ENCODE results near the gene LDB3.

Gene LDB3

DNA sequence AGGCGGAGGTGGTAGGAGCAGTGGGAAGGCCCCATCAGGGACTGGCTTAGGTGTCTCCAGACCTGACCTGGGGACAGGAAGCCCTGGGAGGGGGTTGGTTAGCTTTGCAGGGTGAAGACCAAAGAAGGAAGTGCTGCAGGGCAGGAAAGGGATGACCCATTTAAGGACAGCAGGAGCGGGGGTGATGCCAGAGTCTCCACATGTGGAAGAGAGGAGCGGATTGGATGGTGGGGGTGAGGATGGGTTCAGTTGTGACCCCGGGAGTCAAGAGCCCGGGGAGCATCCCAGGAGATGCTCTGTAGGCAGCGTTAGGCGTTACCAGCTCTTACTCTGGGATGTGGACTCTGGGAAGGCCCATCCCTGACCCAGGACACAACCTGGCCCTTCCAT is 3.1 kb upstream of the LDB3 start:
- DNase-seq: no peak

DNA sequence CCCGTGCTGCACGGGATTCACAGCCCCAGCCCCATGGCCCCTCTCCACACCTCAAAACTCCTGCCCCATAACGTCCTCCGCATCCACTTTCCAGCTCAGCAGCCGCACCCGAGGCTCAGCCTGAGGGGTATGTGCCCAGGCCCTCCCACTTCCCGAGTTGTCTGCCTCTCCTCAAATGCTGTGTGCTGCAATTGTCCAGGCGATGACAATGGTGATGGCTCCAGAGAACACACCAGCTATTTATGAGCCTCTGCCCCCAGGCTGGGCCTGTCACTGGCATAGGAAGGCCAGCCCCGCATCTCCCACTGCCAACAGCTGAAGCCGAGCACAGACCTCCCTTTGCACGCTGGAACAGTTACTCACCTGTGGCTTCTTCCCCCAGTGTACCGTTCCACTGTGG is 2.4 kb upstream of the LDB3 start:
- no peak for DNase-seq

DNA sequence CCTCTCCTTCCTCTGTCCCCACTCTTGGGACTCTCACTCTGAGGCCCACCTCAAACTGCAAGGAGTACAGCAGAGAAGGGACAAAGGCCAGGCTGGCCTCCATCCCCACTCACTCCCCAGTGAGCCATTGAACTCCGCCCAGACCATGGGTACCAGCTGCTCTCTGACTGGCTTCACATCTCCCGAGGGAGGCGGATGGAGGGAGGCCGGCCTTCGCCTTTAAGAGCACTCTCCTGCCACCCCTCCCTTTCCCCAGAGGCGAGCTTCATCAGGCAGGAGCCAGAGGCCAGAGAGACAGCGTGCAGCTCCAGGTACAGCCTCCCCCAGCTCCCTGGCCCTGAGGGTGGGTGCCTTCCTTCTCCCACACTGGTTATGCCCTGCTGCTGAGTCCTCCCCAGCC is 1.8 kb upstream of the LDB3 start:
- DNase-seq: no peak

DNA sequence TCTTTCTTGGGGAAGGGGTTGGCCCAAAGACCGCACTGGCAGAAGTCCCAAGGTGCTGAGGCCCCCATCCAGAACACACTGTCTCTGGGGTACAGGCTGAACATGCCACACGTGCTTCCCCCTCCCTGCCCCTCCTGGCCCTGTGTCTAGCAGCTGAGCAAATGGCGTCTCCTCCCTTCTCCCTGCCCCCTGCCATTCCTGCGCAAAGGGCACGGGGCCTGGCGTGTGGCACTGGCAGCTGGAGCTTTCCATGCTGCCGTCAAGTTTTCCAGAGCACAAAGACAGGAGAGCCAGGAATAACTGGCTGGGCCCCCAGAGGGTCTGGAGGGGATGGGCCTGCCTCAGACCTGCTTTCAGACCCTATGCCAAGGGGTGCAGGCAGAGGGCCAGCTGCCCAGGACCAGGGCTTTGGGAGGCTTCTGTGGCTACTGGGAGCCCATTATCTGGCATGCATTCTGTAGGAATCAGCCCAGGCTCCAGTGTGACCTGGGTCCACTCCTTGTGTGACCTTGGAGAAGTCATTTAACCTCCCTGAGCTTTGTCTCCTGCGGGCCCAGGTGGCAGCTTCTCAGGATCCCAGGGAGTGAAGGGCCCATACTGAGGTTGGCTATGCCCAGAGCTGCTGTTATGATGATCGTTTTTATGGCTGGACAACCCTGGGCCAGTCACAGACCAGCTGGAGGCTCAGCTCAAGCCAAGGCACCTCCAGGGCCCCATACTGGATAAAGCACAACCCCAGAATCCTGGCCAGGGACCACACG is 710 bp upstream of the LDB3 start:
- no peak for DNase-seq

DNA sequence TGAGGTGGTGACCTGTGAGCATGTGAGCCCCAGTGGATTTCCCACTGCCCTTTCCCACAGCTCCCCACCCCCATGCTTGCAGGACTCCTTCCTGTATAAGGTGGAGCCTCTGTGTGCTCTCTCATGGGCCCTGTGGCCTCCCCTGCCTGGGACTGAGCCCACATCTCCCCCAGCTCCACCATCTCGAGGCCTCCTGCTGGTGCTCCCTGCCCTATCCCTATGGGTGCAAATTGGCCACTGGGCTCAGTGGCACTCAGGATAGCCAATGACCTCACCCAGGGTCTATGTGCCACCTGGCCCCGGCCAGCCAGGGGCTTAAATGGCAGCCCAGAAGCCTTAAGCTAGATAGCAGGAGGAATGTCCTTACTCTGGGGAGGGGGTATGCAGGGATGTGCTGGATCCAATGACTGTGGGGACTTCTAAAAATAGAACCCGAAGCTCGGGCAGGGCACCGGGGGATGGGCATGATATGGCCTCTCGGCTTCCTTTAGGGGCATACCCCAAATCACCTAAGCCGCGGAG is 2.0 kb downstream of the LDB3 start:
- no peak for DNase-seq

DNA sequence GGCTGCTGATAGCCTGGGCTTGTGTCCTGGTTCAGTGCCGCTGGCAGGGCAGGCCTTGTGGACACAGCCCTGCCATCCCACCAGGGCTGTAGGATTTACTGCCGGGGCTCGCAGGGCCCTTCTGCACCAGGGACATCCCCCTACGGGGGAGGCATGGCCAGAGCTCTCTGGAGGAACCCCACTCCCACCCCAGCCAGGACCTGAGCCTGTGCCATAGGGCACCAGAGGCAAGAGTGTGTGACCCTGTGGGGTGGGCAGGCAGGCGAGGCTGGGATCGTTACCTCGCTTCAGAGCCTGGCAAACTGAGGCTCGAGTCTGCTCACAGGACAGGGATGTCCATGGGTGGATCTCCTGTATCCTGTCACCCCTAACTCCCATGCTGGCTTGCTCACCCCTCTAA is 2.6 kb downstream of the LDB3 start:
- no peak for DNase-seq

DNA sequence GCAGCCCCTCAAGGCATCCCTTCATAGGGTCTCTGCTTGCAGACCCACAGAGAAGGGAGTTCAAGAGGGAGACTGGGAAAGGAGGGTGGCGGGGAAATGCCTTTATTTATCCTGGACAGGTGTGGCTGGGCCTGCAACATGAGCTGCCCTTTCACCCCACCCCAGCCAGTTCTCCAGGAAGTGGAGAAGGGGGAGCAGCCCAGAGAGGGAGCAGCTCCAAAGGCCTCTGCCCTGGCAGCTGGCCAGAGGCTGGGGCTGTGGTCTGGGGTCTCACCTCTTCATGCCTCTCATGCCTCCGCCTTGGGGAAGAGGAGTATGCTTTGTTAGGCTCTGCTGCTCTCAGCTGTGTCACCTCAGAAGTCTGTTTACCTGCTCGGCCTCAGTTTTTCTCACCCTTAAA is 3.1 kb downstream of the LDB3 start:
- no peak for DNase-seq

DNA sequence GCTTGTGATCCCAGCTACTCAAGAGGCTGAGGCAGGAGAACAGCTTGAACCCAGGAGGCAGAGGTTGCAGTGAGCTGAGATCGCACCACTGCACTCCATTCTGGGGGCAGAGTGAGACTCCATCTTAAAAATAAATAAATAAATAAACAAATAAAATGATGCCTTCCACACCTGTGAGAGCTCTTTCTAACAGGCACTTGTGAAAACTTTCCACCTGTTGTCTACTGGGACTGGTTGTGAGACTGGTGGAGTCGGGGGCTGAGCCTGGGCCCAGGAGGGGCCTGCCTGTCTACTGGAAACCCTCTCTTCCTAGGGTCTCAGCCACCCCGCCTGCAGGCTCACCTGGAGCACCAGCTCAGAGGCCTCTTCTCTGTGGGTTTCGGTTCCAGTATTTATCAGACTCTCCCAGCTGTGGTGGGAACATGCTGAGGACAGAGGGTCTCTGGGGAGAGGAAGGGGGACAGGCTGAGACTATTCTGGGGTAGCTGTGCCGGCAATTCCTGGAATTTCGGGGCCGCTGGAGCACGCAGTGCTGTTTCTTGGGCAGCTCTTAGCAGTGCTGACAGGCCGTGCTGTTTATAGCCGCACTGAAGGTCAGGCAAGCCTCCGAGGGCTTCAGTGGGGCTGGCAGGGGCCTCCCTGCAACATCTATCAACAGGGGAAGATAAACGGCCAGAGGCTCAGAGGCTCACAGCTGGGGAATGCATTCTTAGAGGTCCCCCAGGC is 3.8 kb downstream of the LDB3 start:
- no peak for DNase-seq

DNA sequence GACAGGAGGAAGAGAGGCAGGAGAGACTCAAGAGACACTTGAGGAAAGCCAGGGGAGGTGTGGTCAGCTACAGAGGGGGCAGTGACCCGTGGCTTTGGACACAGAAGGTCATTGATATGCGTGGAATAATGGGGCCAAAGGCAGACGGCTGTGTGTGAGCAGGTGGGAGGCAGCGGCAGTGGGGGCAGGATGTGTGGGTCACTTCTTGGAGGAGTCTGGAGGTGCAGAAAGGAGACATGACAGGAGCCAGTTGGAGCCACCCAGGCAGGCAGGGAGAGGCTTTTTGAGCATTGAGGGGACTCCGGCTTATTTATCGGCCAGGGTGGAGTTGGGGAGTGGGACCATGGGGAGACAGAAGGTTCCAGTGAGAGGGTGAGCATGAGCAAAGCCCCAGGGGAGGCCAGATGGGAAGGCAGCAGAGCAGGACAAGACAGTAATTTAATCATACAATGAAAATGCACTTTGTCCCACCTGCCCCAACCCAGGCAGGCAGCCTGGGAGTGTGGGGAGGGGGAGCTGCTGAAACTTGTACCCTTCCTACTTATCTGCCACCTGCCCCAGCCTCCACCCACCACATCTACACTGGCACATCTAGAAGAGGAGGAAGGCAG is 5.0 kb downstream of the LDB3 start:
- DNase-seq: no peak

DNA sequence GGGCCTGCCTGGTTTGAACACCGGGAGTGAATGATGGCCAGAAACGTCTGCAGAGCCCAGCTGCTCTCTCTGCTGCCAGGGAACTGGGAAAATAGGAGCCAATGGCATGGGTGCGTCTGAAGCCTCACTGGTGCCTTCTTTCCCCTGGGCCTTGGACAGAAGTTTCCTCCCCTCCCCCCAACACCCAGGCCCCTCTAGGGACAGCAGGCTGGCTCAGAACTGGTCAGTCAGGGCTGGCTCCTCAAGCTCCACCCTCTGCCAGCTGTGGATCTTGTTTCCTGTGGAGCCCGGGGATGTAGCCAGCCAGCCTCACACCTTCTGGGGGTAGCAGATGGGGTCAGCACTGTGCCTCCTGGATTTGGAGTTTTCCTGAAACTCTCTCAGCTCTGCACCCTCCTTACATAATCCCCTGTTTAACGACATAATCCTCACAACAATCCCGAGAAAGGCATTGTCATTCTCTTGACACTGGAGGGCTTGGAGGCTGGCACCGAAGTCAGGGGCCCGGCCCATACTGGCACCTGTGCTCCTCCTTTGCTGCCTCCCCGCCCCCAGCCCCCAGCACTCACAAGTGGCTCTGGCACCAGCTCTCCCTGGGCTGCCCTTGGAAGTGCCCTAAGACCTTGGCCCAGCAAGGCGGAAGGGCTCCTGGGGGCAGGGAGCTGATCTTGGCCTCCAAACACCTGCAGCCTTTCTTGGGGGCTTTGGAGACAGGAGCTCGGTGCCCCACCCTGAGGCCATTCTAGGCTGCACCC is 5.7 kb downstream of the LDB3 start:
- no peak for DNase-seq

DNA sequence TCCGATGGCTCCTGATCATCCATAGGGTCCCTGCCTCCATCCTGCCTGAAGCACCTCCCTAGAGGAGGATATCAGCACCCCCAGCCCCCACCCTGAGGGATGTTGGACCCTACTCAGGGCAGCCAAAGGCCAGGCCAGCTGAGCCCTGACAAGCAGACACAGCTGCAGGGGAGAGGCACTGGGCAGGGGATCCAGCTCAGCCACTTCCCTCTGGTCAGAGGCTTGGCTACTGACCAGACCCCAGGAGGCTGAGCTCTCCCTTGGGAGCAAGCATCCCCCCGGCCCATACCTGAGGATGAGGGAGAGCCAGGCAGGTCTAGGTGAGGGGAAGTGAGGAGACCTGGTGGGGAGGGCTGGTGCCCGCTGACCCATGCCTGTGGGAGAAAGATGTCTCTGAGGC is 6.6 kb downstream of the LDB3 start:
- no peak for DNase-seq

DNA sequence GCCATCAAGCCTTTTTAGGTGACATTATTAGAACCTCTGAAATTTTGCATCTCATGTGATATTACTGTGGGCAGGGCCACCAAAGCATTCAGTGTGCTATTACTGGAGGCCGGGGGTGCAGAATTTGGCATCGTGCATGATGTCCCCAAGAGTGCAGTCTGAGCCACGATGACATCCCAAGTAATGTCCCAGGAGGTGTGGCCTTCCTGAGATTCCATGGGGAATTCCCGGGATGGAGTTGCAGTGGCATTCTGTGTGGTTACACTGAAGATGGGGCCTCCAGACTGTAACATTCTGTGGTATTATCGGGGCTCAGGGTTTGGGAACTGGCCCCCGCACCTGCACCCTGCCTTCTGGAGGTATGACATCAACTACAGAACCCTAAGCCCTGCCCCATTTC is 9.1 kb downstream of the LDB3 start:
- DNase-seq: no peak

DNA sequence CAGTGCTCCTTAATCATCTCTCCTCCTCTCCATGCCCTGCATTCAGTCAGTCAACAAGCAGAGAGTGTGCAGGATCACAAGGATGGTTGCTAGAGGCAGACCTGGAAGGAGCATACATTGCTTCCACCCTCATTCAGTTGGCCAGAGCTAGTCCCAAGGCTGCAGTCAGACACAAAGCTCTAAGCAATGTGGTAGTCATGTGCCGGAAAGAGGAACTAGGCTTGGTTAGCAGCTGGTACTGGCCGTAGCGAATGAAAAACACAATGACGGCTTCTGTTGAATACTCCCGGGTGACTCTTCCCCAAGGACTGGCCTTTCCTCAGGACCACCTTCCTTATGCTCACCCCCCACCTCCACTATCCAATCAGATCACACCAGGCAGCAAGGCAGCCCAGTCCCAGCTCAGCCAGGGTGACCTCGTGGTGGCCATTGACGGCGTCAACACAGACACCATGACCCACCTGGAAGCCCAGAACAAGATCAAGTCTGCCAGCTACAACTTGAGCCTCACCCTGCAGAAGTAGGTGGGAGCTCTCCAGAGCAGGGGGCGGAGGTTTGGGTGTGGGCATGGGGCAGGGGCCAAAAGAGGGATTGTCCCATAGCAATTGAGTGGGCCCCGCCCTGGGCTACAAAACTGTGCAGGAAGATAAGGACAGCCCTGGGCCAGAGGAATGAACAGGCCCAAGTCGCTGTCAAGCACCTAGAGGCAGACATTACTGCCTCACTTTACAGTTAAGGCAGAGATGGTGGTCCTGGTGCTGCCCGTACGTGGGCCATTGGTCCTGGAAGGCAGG is 10.9 kb downstream of the LDB3 start:
- DNase-seq: no peak

DNA sequence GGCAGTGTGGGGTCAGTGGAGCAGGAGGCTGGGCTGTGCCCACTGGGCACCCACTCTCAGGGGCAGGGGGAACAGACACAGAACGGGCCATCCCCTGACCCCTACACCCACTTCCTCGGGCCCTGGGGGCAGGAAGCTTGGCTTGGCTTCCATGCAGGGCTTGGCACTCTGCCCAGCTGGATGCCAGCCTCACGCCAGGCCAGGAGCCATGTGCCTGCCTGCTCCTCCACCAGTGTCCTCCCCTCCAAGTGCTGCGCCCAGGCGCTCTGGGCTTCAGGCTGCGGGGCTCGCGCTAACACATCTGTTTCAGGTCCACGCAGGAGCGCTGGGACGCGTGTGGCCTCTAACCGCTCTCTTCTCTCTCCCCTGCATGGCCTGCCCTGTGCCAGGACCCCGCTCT is 12.7 kb downstream of the LDB3 start:
- DNase-seq: no peak

DNA sequence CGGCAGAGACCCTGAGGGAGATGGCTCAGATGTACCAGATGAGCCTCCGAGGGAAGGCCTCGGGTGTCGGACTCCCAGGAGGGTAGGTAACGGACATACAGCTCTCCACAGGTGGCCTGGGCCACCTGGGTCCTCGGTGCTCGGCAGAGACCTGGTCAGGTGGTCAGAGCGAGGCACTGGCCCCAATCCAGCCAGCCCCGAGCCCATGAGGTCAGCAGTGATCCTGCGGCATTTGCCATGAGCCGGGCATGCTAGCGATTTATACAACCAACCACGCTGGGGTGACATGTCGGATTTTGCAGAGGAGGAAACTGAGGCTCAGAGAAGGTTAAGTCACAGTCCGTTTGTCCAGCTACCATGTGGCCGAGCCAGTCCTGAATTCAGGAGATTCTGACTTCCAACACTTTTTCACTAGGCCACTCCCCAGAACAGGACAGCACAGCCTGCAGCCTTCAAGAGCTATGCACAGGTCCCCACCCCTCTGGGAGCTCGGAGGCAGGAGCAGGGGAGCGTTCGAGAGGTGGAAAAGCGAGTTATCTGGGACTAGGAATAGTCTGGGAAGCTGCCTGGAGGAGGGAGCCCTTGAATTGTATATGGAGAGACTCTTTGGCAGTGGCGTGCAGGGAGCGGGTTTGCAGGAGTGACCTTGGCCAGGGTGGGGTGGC is 13.5 kb downstream of the LDB3 start:
- no peak for DNase-seq

DNA sequence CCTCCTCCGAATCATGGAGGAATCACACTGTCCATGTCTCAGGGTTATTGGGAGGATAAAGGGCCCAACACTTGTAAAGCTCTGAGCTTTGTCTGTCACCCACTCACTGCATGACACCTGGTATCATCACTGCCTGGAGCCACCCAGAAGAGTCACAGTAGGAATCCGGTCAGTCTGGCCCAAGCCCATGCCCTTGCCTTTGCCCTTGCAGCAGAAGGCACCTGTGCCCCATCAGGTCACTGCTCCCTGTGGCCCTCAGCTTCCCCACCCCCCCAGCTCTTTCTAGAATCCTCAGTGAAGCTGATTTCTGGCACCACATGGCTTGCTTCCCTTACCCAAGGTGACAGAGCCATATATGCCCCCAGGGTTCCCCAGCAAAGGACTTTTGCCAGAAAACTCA is 14.4 kb downstream of the LDB3 start:
- DNase-seq: no peak

DNA sequence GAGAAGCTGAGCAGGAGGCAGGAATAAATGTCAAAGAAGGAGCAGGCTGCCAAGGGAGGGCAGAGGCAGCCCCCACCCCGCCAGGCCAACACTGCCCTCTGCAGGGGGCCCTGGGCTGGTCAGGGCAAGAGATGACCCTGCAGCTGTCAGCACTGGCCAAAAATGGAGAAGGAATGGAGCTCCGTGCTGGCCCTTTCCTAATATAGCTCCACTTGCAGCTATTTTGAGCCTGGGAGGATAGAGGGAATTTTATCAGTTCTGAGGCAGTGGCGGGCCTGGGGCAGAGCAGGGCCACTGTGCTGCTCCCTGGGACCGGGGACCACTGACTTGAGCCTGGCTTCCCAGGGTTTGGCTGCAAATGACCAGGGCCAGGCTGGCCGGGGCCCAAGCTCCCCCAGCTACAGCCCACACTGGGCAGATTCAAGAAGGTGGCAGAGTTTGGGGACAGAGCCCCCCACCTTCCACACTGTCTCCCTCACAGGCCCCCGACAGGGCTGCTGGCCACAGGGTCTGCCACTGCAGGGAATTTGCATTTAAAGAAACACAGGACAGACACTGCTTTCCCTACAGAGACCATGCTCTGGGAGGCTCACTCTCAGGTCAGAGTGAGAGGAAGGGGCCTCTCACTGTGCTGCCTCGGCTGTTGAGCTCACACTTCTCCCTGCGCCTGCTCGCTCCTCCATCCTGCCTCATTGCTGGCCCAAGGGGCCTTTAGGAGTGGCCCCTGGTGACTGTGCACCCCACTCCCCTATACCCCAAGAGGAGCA is 16.2 kb downstream of the LDB3 start:
- DNase-seq: no peak

DNA sequence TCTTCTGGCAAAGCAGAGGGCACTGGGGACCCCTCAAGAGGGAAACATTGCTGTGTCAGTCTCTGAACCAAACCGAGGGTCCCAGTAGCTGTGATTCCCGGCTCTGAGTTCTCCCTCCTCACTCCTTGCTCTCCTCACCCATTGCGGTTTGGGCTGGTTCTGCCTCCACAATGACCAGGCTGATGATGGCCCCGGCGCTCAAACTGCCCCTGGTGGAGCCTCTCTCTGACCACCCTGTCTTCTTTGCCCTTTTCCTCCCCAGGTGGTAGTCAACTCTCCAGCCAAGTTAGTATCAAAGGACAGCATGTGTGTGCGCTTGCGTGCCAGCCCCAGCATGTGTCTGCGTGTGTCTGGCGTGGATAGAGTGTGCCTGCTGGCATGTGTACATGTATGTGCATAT is 17.1 kb downstream of the LDB3 start:
- no peak for DNase-seq

DNA sequence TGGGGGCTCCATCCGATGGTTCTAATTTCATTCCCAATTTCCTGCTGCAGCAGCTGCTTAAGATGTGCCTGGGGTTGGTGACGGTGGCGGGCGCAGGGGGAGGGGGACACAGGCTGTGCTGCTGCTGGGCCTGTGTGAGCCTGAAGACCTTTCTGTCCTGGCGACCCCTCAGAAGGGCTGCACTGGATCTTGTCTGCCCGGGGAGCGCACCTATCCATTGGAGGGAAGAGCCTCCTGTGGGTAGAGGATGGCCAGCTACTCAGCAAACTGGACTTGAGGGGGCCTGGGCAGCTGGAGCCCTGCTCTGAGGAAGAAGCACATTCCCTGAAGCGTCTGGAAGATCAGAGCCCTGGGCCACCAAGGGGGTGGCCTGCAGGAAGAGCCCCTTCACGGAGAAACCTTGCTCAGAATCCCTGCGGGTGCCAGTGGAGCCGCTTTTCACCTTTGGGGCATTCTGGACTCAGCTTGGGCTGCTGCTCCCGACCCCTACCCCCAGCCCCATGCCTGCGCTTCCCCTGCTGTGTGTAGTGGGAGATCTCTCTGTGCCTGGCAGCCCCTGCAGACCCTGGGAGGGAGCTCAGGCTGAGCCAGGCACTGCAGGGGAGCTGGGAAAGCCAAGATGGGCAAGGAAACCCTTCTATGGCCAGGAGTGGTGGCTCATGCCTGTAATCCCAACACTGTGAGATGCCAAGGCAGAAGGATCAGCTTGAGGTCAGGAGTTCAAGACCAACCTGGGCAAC is 17.8 kb downstream of the LDB3 start:
- DNase-seq: no peak

DNA sequence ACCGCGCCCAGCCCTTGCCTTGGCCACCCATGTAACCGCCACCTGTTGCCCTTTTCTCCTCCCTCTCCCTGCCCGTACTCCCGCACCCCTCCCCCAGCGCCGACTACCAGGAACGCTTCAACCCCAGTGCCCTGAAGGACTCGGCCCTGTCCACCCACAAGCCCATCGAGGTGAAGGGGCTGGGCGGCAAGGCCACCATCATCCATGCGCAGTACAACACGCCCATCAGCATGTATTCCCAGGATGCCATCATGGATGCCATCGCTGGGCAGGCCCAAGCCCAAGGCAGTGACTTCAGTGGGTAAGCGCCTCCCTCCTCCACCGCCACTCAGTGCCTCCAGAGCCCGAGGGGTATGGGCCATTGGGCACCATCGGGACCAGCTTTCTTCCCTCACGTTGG is 18.7 kb downstream of the LDB3 start:
- no peak for DNase-seq
